ENCODE data around the gene VWDE. TPM values are rescaled to one million over a fixed set of nuclear protein-coding genes. Genes with fewer than 3 reads are reported as not detected.

VWDE gene
- total RNA-seq, 3 donors from 2014 or later, result 8.8 to 17.0 TPM; not detected in 1

- DNase-seq (ENCODE audit: low spot score in 2 of 2), result no peak
- intact Hi-C loops (cut with DNase I; ENCODE audit: low total_unique reads), result no loop called here
- no peak overlapping the region for H3K27ac ChIP-seq
- no peaks in the 10 kb centered on the region for H3K36me3 ChIP-seq
- no peaks in the 10 kb centered on the region for H3K9me3 ChIP-seq
- H3K4me1 ChIP-seq, result no peaks in the 10 kb centered on the region
- no peaks in the 10 kb centered on the region for H3K27me3 ChIP-seq
- H3K4me3 ChIP-seq, result no peak overlapping the region
- TF ChIP-seq POLR2AphosphoS5 (IDR thresholded peaks at IDR 0.05) (no peak), POLR2A (IDR thresholded peaks at IDR 0.05) (no peak)
- TF ChIP-seq, protein P1, sequence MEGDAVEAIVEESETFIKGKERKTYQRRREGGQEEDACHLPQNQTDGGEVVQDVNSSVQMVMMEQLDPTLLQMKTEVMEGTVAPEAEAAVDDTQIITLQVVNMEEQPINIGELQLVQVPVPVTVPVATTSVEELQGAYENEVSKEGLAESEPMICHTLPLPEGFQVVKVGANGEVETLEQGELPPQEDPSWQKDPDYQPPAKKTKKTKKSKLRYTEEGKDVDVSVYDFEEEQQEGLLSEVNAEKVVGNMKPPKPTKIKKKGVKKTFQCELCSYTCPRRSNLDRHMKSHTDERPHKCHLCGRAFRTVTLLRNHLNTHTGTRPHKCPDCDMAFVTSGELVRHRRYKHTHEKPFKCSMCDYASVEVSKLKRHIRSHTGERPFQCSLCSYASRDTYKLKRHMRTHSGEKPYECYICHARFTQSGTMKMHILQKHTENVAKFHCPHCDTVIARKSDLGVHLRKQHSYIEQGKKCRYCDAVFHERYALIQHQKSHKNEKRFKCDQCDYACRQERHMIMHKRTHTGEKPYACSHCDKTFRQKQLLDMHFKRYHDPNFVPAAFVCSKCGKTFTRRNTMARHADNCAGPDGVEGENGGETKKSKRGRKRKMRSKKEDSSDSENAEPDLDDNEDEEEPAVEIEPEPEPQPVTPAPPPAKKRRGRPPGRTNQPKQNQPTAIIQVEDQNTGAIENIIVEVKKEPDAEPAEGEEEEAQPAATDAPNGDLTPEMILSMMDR (IDR thresholded peaks at IDR 0.05), result no peak
Measured at GRCh38 chr7:12322903-12323300, 80.8 kb downstream of the VWDE start.

- Histone ChIP-seq H3K27me3 (no peaks in the 10 kb centered on the region), H3K9me3 (no peaks in the 10 kb centered on the region), H3K27ac (no peak overlapping the region), H3K4me1 (no peaks in the 10 kb centered on the region), H3K4me3 (no peak overlapping the region), H3K36me3 (no peaks in the 10 kb centered on the region)
- DNase-seq (ENCODE audit: low spot score in 2 of 2), result no peak
- TF ChIP-seq, protein P1 (IDR thresholded peaks at IDR 0.05), result peak in 2 of 3 donors; percentile 34 to 42
- TF ChIP-seq POLR2A (IDR thresholded peaks at IDR 0.05) (no peak), POLR2AphosphoS5 (IDR thresholded peaks at IDR 0.05) (no peak)
- intact Hi-C loops (cut with DNase I; ENCODE audit: low total_unique reads), result no loop called here
Measured at GRCh38 chr7:12322284-12322902, 81.3 kb downstream of the VWDE start.

DNA sequence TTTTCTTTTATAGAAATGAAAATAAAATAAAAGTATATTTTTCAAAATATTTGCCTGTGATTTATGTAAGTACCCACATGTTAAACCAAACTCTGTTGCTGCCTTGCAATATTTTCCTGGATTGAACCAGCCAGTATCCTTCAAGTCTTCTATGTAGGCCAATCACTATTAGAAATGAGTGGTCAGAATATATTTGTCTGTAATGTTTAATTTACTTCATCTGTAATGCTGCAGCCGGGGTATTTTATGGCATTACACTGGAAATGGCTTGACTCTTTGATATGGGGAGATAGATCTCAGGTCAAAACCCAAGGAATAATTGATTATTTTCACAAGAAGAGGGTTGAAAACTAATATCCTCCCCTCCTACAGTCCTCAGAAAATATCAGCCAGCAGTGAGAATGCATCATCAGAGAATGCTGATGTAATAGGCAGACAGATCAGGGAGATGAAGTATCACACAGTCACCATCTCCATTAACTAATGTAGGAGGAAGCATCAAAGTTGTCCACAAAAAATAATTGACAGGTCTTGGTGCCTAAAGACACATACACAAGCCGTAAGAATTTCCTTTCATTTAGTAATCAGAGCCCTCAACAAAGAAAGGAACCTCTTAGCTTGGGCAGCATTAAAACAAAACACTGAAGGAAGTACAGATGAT, 82.5 kb downstream of the VWDE start:
- Histone ChIP-seq H3K9me3 (no peaks in the 10 kb centered on the region), H3K4me1 (no peaks in the 10 kb centered on the region), H3K27me3 (no peaks in the 10 kb centered on the region), H3K27ac (no peak overlapping the region), H3K36me3 (no peaks in the 10 kb centered on the region), H3K4me3 (no peak overlapping the region)
- no peak for DNase-seq (ENCODE audit: low spot score in 2 of 2)
- intact Hi-C loops (cut with DNase I; ENCODE audit: low total_unique reads), result no loop called here
- TF ChIP-seq, protein P1 (IDR thresholded peaks at IDR 0.05), result no peak
- TF ChIP-seq POLR2AphosphoS5 (IDR thresholded peaks at IDR 0.05), result no peak
- TF ChIP-seq POLR2A (IDR thresholded peaks at IDR 0.05), result no peak

GRCh38 chr7:12320241-12320986, 83.3 kb downstream of the VWDE start:
- H3K27me3 ChIP-seq, result no peaks in the 10 kb centered on the region
- H3K36me3 ChIP-seq, result no peaks in the 10 kb centered on the region
- H3K4me3 ChIP-seq, result no peak overlapping the region
- TF ChIP-seq POLR2AphosphoS5 (IDR thresholded peaks at IDR 0.05) (no peak), POLR2A (IDR thresholded peaks at IDR 0.05) (no peak)
- TF ChIP-seq, protein P1 (IDR thresholded peaks at IDR 0.05), result no peak
- intact Hi-C loops (cut with DNase I; ENCODE audit: low total_unique reads), result no loop called here
- H3K27ac ChIP-seq, result no peak overlapping the region
- no peak for DNase-seq (ENCODE audit: low spot score in 2 of 2)
- H3K4me1 ChIP-seq, result no peaks in the 10 kb centered on the region
- H3K9me3 ChIP-seq, result no peaks in the 10 kb centered on the region

- no peaks in the 10 kb centered on the region for H3K27me3 ChIP-seq
- H3K36me3 ChIP-seq, result no peaks in the 10 kb centered on the region
- no peak overlapping the region for H3K4me3 ChIP-seq
- intact Hi-C loops (cut with DNase I; ENCODE audit: low total_unique reads), result no loop called here
- H3K9me3 ChIP-seq, result no peaks in the 10 kb centered on the region
- DNase-seq (ENCODE audit: low spot score in 2 of 2), result no peak
- no peaks in the 10 kb centered on the region for H3K4me1 ChIP-seq
- TF ChIP-seq, protein P1 (IDR thresholded peaks at IDR 0.05), result no peak
- TF ChIP-seq POLR2A (IDR thresholded peaks at IDR 0.05) (no peak), POLR2AphosphoS5 (IDR thresholded peaks at IDR 0.05) (no peak)
- H3K27ac ChIP-seq, result no peak overlapping the region
Measured at GRCh38 chr7:12317675-12318074, 86.0 kb downstream of the VWDE start.
